ENCODE measurements around the gene RPS6KB2. TPM values are rescaled to one million over a fixed set of nuclear protein-coding genes. Genes with fewer than 3 reads are reported as not detected.

Gene RPS6KB2
- total RNA-seq, 1 experiment from 2014 or later: 54.1 TPM

GRCh38 chr11:67438158-67438902 is 10.0 kb downstream of the RPS6KB2 start:
- Histone ChIP-seq H3K36me3 (ENCODE audit: control insufficient read depth in 1 of 2, insufficient read depth in 2 of 2, low read length in 2 of 2) (peaks cover 4 to 7% of the 10 kb centered on the region in 2 experiments; a peak in 3 of 4 replicates), H2AFZ (ENCODE audit: low read depth, low read length, poor library complexity, severe bottlenecking) (no peak overlapping the region), H3K4me3 (replicated peaks in 1 of 2; ENCODE audit: low read depth in 1 of 2, low read length in 2 of 2) (no peak overlapping the region), H3K27ac (ENCODE audit: low read depth, low read length) (peak overlapping the region; percentile 8; the same call in 1 of the 2 replicates), H3K4me2 (ENCODE audit: low read length) (no peak overlapping the region), H3K4me1 (ENCODE audit: control insufficient read depth in 1 of 2, insufficient read depth in 2 of 2, low read length in 2 of 2) (peaks cover 3 to 27% of the 10 kb centered on the region in 2 experiments; a peak in 3 of 4 replicates), H3K27me3 (ENCODE audit: insufficient read depth, low read length) (no peaks in the 10 kb centered on the region), H3K9me2 (ENCODE audit: insufficient read depth) (no peaks in the 10 kb centered on the region), H3K79me2 (ENCODE audit: insufficient read depth, low read length) (peaks cover 7% of the 10 kb centered on the region; the same call in 1 of the 2 replicates), H3K9me3 (ENCODE audit: control insufficient read depth in 1 of 2, insufficient read depth in 1 of 2, low read depth in 1 of 2, low read length in 2 of 2) (no peaks in the 10 kb centered on the region), H3K9ac (ENCODE audit: low read length) (no peak overlapping the region), H4K20me1 (ENCODE audit: insufficient read depth) (no peaks in the 10 kb centered on the region)
- ATAC-seq (no peak), DNase-seq (ENCODE audit: low read depth, low spot score) (no peak)
- POLR2A ChIA-PET: interaction anchor here (0.6 kb wide), 1 partner anchor 10 kb away, joined by 4 read pairs; the partner anchor contains the start of gene RPS6KB2
- no peak for TF ChIP-seq SP1 (IDR thresholded peaks at IDR 0.05; ENCODE audit: low read depth)
- TF ChIP-seq POLR2AphosphoS5 (IDR thresholded peaks at IDR 0.05; ENCODE audit: low read depth, low read length): 0 out of 2 replicates have a peak, but pooled peaks have one; percentile 9
- CTCF ChIA-PET: interaction anchor here (1.5 kb wide), 1 partner anchor 37 kb away, joined by 5 read pairs; the partner anchor contains the start of gene PPP1CA
- no TSS peak for BruUV-seq (replicated peaks)
- RAD21 ChIA-PET (ENCODE audit: low non-redundant PET in 1 of 2, low total read pairs in 2 of 2, uncharacterized antibody in 2 of 2, unreplicated experiment in 2 of 2): no interaction called here
- intact Hi-C loops (cut with micrococcal nuclease): no loop called here

- Histone ChIP-seq H3K4me3 (replicated peaks in 1 of 2; ENCODE audit: low read depth in 1 of 2, low read length in 2 of 2) (no peak overlapping the region), H3K9me2 (ENCODE audit: insufficient read depth) (no peaks in the 10 kb centered on the region), H4K20me1 (ENCODE audit: insufficient read depth) (no peaks in the 10 kb centered on the region), H3K9me3 (ENCODE audit: control insufficient read depth in 1 of 2, insufficient read depth in 1 of 2, low read depth in 1 of 2, low read length in 2 of 2) (no peaks in the 10 kb centered on the region), H3K36me3 (ENCODE audit: control insufficient read depth in 1 of 2, insufficient read depth in 2 of 2, low read length in 2 of 2) (peaks cover 0 to 2% of the 10 kb centered on the region in 2 experiments; a peak in 1 of 4 replicates), H3K9ac (ENCODE audit: low read length) (no peak overlapping the region), H3K4me1 (ENCODE audit: control insufficient read depth in 1 of 2, insufficient read depth in 2 of 2, low read length in 2 of 2) (peaks cover 6 to 35% of the 10 kb centered on the region in 2 experiments; a peak in 3 of 4 replicates), H2AFZ (ENCODE audit: low read depth, low read length, poor library complexity, severe bottlenecking) (no peak overlapping the region), H3K27me3 (ENCODE audit: insufficient read depth, low read length) (no peaks in the 10 kb centered on the region), H3K79me2 (ENCODE audit: insufficient read depth, low read length) (peaks cover 7% of the 10 kb centered on the region; the same call in 1 of the 2 replicates), H3K4me2 (ENCODE audit: low read length) (peak overlapping the region; percentile 9; the same call in 1 of the 2 replicates), H3K27ac (ENCODE audit: low read depth, low read length) (peak overlapping the region; percentile 15; the same call in 1 of the 2 replicates)
- RAD21 ChIA-PET (ENCODE audit: low non-redundant PET in 1 of 2, low total read pairs in 2 of 2, uncharacterized antibody in 2 of 2, unreplicated experiment in 2 of 2): no interaction called here
- no TSS peak for BruUV-seq (replicated peaks)
- intact Hi-C loops (cut with micrococcal nuclease): no loop called here
- TF ChIP-seq, protein P1, sequence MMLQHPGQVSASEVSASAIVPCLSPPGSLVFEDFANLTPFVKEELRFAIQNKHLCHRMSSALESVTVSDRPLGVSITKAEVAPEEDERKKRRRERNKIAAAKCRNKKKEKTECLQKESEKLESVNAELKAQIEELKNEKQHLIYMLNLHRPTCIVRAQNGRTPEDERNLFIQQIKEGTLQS (IDR thresholded peaks at IDR 0.05): no peak
- TF ChIP-seq, protein P2, sequence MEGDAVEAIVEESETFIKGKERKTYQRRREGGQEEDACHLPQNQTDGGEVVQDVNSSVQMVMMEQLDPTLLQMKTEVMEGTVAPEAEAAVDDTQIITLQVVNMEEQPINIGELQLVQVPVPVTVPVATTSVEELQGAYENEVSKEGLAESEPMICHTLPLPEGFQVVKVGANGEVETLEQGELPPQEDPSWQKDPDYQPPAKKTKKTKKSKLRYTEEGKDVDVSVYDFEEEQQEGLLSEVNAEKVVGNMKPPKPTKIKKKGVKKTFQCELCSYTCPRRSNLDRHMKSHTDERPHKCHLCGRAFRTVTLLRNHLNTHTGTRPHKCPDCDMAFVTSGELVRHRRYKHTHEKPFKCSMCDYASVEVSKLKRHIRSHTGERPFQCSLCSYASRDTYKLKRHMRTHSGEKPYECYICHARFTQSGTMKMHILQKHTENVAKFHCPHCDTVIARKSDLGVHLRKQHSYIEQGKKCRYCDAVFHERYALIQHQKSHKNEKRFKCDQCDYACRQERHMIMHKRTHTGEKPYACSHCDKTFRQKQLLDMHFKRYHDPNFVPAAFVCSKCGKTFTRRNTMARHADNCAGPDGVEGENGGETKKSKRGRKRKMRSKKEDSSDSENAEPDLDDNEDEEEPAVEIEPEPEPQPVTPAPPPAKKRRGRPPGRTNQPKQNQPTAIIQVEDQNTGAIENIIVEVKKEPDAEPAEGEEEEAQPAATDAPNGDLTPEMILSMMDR (IDR thresholded peaks at IDR 0.05 in 2 of 3, conservative IDR thresholded peaks at IDR 0.05 in 1 of 3; ENCODE audit: borderline replicate concordance in 1 of 3, insufficient read depth in 1 of 3, low read depth in 2 of 3, low read length in 2 of 3): peak; percentile 55 to 61 (median 57); a peak in 4 of 6 replicates
- POLR2A ChIA-PET: interaction anchor here (1.2 kb wide), 1 partner anchor 11 kb away, joined by 3 read pairs; the partner anchor contains the start of gene RPS6KB2
- CTCF ChIA-PET: interaction anchor here (1.0 to 1.5 kb wide), 3 partner anchors 11 to 38 kb away, joined by 3 to 5 read pairs (median 4); partner anchors contain the start of genes PPP1CA and RPS6KB2
- peak; percentile 57 for ATAC-seq
- no peak for DNase-seq (ENCODE audit: low read depth, low spot score)
Measured at GRCh38 chr11:67439321-67440228, 11.3 kb downstream of the RPS6KB2 start.
